AG04450 (cell line): ENCODE results near the gene NDUFAF5. TPM values are rescaled to one million over a fixed set of nuclear protein-coding genes. Genes with fewer than 3 reads are reported as not detected.

Experiments
- CTCF ChIA-PET: fragments of 300-600, 350-600 bp; formaldehyde crosslinking; extraction: SDS; loops from one replicate; lab custom pipeline; 2022; ENCODE audit warnings: antibody characterized with exemption, inconsistent platforms; lab: Charles Lee
- POLR2A ChIA-PET: fragments of 350-600 bp; formaldehyde crosslinking; extraction: SDS; loops from one replicate; lab custom pipeline; 2021; ENCODE audit warnings: antibody characterized with exemption, inconsistent platforms; lab: Yijun Ruan, JAX
- DNase-seq: peaks from one replicate; pipeline ENCODE4 v3.0.0-alpha.2; 2011; ENCODE audit warnings: low read depth, low spot score
- H3K27ac ChIP-seq: one replicate; pipeline ENCODE4 v1.5.1; 2012; ENCODE audit warnings: low read depth, low read length, control low read depth
- H3K27me3 ChIP-seq: one replicate; pipeline ENCODE4 v1.6.0; 2012; ENCODE audit warnings: low read length; ENCODE audit not compliant: control insufficient read depth, insufficient read depth
- H3K4me3 ChIP-seq: 2 replicates; pipeline ENCODE4 v1.5.1; 2011; ENCODE audit warnings: mild to moderate bottlenecking, low read depth, low read length, control low read depth
- H3K9me3 ChIP-seq: 2 replicates; pipeline ENCODE4 v1.5.1; 2012; ENCODE audit warnings: low read length; ENCODE audit not compliant: control insufficient read depth, insufficient read depth
- polyA plus RNA-seq: library from polyadenylated mRNA; depleted of rRNA; stranded (reverse); fragments of >200 nt; gene quantifications from 2 replicates; pipeline ENCODE4 v1.2.3, GENCODE V29; 2011
- TF ChIP-seq, protein P1 (sequence below): IDR thresholded peaks from 2 replicates; pipeline ENCODE4 v1.5.1; 2011; ENCODE audit warnings: low read depth, low read length, control low read depth, inconsistent platforms

Gene NDUFAF5
- polyA plus RNA-seq, 1 experiment = 24.1 TPM

DNA sequence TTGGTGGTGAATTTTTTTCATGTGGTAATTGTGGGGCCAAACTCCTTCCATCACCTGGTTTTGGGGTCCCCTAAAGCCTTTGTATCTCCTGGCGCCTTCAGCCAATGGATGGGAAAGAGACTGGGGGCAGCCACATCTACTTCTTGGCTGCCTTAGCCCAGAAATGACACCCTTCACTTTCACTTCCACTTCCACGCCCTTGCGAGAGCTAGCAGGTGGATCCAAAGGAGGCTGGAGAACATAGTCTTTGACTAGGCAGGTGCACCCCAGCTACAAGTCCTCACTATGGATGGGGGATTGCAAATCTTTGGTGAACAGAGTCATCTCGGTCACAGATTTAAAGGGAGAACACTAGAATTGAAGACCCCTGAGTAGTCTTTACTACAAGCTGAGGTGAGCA is 70.8 kb downstream of the NDUFAF5 start:
- Histone ChIP-seq H3K9me3 (no peaks in the 10 kb centered on the region), H3K4me3 (no peak overlapping the region), H3K27me3 (no peaks in the 10 kb centered on the region), H3K27ac (no peak overlapping the region)
- TF ChIP-seq, protein P1, sequence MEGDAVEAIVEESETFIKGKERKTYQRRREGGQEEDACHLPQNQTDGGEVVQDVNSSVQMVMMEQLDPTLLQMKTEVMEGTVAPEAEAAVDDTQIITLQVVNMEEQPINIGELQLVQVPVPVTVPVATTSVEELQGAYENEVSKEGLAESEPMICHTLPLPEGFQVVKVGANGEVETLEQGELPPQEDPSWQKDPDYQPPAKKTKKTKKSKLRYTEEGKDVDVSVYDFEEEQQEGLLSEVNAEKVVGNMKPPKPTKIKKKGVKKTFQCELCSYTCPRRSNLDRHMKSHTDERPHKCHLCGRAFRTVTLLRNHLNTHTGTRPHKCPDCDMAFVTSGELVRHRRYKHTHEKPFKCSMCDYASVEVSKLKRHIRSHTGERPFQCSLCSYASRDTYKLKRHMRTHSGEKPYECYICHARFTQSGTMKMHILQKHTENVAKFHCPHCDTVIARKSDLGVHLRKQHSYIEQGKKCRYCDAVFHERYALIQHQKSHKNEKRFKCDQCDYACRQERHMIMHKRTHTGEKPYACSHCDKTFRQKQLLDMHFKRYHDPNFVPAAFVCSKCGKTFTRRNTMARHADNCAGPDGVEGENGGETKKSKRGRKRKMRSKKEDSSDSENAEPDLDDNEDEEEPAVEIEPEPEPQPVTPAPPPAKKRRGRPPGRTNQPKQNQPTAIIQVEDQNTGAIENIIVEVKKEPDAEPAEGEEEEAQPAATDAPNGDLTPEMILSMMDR = no peak
- ChIA-PET POLR2A (no interaction called here), CTCF (interaction anchor here (1.9 kb wide), 1 partner anchor 37 kb away, joined by 7 read pairs; no protein-coding TSS in a partner anchor)
- no peak for DNase-seq

DNA sequence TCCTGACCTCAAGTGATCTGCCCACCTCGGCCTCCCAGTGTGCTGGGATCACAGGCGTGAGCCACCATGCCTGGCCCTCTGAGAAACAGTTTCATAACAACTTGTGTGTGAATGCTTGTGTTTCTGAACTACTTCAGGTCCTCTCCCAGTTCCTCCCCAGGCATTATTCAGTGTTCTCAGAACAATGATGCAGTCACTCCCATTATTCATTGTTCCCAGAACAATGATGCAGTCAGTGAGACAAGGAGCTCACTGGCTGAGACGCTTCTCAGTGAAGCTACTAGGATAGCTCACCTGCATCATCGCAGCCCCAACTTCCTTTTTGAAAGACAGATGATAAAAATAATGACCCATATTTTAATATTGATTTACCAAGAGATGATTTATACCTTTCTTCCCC is 71.5 kb downstream of the NDUFAF5 start:
- DNase-seq = no peak
- POLR2A ChIA-PET = no interaction called here
- no peaks in the 10 kb centered on the region for H3K9me3 ChIP-seq
- H3K4me3 ChIP-seq = no peak overlapping the region
- no peak overlapping the region for H3K27ac ChIP-seq
- CTCF ChIA-PET = interaction anchor here (0.6 to 0.7 kb wide), 2 partner anchors 21 to 659 kb away, joined by 4 read pairs; no protein-coding TSS in a partner anchor
- TF ChIP-seq, protein P1 = no peak
- H3K27me3 ChIP-seq = no peaks in the 10 kb centered on the region

DNA sequence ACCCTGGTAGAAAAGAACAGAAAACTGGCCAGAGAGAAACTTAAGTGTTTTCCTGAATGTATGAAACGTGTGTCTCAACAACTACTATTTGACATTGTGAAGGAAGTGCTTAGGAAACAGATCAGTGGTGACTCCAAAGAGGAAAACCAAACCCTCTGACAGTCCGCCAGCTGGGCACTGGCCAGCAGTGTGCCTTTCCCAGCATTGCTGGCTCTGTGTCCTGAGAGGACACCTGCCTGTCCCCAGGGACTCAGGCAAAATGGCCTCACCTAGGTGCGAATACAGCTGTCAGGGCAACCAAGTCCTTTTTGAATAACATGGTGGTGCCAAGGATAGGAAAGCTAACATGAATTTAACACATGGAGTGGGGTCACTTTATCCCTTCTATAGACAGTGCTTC is 72.5 kb downstream of the NDUFAF5 start:
- H3K27ac ChIP-seq = no peak overlapping the region
- no peak for DNase-seq
- TF ChIP-seq, protein P1 = no peak
- H3K27me3 ChIP-seq = no peaks in the 10 kb centered on the region
- no peak overlapping the region for H3K4me3 ChIP-seq
- no peaks in the 10 kb centered on the region for H3K9me3 ChIP-seq
- POLR2A ChIA-PET = no interaction called here
- CTCF ChIA-PET = interaction anchor here (0.7 kb wide), 1 partner anchor 20 kb away, joined by 4 read pairs; no protein-coding TSS in a partner anchor

DNA sequence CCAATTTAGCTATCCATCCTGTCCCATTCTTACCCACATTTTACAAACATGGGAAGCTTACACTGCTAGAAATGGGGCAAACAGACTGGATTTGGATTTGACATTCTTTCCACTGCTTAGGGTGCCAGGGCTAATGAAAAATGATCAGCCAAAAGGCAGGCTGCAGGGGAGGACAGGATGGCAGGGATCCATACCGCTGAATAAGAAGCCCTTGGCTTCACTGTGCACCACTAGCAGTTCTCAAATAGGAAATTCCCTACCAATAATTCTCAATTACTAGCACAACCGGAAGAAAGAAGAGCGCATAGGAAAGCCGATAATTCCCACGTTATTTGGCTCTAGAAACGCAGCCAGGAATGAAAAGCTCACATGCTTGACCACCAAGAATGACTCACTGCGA is 73.1 kb downstream of the NDUFAF5 start:
- H3K9me3 ChIP-seq = no peaks in the 10 kb centered on the region
- no peak overlapping the region for H3K4me3 ChIP-seq
- no peak overlapping the region for H3K27ac ChIP-seq
- ChIA-PET POLR2A (no interaction called here), CTCF (no interaction called here)
- TF ChIP-seq, protein P1 = no peak
- no peak for DNase-seq
- no peaks in the 10 kb centered on the region for H3K27me3 ChIP-seq

DNA sequence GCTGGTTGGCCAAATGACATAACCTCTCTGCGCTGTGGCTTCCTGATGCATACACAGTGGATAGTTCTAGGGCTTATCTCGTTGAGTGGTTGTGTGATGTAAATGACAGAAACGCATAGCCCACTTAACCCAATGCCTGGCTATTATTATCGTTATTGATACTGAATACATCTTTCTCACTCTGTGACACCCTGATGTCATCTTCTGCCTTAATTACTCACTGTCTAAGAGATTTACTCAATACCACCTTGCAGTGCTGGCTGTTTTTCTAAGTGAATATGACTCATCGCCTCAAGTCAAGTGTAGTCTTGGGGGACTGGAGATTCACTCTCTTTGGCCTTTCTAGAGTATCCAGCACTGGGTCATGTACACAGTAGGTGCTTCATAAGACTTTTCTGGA is 73.6 kb downstream of the NDUFAF5 start:
- no peak for DNase-seq
- TF ChIP-seq, protein P1 = no peak
- H3K4me3 ChIP-seq = no peak overlapping the region
- H3K27ac ChIP-seq = no peak overlapping the region
- ChIA-PET POLR2A (no interaction called here), CTCF (no interaction called here)
- H3K9me3 ChIP-seq = no peaks in the 10 kb centered on the region
- no peaks in the 10 kb centered on the region for H3K27me3 ChIP-seq
